HL-60/S4 (cell line): ENCODE results near the gene ATG4A.

Experiments used
- in situ Hi-C: fragments of 300-500 bp; cut with MboI; formaldehyde crosslinking; loops from 2 replicates; pipeline ENCODE4 v1.14.3; 2022; ENCODE audit warnings: low sequenced_read_pairs

The ATG4A gene

DNA sequence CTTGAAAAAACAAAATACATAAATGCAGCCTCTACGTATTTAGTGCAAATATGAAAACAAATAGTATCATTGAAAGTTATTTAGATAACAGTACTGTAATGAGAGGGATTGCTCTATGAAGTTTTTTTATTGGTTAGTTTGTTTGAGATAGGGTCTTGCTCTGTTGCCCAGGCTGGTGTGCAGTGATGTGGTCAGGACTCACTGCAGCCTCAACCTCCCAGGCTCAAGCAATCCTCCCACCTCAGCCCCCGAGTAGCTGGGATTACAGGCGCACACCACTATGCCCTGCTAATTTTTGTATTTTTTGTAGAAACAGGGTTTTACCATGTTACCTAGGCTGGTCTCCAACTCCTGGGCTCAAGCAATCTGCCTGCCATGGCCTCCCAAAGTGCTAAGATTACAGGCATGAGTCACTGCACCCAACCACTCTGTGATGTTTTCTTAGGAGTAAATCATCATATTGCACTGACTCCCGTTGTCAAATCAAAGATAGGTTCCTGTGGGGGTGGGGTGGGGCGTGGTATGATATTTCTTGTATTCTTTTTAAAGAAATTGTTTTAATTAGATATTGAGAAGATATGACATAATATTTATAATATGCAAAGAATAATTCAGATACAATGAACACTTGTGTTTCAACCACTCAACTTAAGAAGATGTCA lies 75.8 kb downstream of the ATG4A start:
- in situ Hi-C loops = no loop called here

DNA sequence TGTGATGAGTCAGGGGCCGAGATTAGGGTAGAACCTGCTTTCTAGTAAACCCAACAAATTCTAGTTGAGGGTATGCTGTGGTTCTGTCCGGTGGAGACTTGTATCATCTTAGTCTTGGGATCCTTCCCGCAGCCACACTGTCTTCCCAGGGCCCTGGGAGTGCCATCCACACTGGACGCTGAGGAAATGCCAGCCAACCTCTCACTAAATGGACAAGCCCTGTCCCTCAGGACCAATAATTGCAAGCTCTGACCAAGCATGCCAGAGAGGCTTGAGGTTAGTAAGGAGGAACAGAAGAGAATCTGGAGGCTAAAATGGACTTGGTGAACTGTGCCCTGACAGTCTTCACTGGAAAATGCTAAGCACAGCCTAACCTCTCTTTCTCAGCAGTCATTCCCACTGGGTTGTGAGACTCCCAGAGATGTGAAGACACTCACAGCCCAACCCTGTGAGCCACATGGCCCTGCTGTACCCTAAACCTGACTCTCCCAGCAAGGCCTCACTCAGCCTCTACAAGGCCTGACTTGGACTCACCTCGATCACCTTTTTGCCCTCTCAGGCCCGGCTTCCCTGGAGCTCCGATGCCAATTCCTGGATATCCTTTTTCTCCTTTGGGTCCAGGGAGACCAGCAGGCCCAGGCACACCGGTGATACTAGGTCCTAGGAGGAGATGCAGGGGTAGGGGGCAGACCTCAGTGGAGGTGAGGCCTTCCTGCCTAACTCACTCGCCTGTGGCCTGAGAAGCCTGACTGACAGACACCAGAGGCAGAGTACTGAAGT lies 77.6 kb downstream of the ATG4A start:
- in situ Hi-C loops = no loop called here

DNA sequence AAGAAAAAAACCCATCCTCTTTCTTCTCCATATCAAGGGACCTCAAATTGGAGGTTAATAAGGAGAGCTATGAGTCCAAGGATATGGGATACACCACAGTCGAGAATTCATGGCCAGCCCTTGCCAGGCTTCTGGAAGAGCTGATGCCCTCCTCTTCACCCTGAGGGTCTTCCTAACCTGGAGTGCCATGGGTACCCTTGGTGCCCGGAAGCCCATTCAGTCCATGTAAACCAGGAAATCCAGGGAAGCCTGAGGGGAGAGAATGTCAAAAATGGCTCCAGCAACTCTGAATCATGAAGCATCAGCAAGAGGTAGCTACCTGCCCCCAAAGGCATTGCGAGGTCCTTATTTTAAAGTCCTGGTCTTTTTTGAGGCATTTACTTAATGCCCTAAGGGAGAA lies 78.2 kb downstream of the ATG4A start:
- in situ Hi-C loops = no loop called here

DNA sequence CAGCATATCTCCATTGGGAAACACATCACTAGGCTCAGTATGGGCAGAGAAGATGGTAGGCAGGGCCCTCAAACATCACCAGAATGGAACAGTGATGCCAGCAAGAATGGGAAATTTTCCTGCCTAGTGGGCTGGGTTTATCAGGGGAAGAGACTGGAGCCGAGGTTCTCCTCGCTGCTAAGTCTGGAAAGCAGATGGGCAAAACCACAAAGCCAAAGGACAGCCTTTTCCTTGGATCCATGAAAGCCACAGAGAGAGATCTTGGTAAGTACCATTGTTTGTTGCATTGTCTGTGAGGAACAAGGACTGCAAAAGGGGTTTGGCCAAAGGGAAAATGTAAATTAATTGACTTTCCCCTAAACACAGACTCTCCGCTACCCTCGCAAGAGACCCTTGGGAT lies 80.1 kb downstream of the ATG4A start:
- in situ Hi-C loops = no loop called here

DNA sequence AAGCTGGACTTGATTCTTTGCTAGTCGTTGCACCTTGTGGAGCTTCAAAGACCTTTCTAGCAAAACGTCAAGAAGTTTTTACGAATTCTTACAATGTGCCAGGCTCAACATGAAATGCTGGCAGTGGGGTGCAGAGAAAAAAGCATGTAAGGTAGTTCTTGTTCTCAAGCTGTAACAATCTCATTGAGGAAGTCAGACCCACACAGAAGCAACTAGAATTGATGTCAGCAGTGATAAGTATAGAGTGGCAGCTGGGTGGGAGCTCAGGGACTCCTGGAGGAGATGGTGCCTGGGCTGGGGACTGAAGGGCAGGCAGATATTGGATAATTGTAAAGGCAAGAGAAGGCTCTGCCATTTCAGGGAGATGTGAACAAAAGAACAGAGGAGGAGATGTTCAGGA lies 82.3 kb downstream of the ATG4A start:
- in situ Hi-C loops = no loop called here

DNA sequence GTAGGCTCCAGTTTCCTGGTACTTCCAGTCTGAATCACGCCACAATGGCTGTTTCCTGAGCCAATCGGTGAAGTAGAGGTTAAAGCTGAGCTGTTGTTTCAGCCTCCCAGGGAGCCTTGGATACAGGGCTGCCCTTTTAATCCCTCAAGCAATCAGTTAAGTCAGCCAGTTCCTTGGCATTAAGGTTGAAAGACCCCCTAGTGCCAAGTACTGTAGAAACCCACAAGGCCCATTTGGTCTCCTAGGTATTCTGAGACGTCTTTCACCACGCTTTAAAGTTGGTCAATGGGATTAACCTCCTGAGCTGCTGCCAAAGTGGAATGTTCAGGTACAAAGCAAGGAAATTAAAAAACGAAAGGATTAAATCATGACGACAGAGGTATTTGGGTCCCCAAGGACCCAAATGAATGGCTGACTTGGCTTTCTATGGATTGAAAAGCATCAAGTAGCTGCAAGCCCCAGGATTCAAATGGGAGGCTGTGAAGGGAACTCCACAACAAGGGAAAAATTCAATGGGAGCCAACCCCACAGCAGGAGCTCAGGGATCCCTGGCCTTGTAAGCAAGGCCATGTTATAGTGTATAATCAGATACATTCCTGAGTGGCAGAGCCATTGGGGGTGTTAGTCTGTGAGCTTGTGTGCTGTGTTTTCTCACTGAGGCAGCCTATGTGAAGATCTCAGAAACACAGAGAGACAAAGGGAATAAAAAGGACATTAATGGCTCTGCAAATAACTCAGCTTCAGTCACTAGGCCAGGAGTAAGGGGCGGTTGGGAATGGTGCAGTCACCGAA lies 86.0 kb downstream of the ATG4A start:
- in situ Hi-C loops = no loop called here

DNA sequence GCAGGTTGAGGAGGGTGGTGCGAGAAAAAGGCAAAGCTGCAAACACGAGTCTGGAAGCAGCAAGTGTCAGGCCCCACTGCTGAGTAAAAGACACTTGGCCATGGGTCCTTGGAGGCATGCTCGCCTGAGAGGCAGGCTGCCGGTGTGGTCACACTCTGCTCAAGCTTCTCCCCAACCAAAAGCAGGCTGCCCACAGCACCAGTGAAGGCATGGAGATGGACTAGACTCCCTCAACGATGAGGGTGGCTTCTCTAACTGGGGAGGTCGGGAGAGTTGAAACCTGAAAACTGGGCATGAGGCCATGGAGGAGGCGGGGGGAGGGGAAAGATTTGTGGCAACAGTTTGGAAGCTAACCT lies 86.5 kb downstream of the ATG4A start:
- in situ Hi-C loops = no loop called here

DNA sequence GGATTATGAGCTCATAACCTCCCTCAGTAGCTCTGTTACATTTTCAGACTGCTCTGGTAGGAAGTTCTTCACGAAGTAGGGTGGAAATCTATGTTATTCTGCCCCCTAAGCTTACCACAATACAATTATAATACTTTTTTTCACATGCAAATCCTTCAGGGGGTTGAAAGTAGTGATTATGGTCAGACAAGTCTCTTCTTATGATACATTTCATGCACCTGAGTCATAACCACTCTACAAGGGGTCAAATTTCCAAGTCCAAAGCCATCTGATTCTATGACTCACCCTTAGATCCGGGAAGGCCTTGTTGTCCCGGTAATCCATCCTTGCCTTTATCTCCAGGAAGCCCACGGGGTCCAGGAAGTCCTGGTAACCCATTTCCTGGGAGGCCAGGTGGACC lies 95.2 kb downstream of the ATG4A start:
- in situ Hi-C loops = no loop called here

DNA sequence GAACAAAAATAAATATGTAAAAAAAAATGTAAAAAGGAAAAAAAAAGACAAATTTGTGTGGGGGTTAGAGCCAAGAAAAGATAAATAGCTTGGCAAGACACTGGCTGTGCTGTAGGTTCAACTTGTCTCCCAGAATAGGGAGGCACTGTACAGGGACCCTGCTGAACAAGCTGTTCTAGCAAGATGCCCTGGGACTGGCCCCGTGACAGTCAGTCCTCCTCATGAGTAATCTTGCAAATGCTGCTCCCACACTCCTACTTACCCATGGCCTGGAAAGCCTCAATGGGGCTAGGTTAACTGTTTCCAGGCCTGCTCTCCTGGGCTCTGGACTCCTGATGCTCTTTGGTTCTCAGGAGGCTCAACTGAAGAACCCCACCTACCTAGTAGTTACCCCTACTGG lies 106.8 kb downstream of the ATG4A start:
- in situ Hi-C loops = no loop called here

DNA sequence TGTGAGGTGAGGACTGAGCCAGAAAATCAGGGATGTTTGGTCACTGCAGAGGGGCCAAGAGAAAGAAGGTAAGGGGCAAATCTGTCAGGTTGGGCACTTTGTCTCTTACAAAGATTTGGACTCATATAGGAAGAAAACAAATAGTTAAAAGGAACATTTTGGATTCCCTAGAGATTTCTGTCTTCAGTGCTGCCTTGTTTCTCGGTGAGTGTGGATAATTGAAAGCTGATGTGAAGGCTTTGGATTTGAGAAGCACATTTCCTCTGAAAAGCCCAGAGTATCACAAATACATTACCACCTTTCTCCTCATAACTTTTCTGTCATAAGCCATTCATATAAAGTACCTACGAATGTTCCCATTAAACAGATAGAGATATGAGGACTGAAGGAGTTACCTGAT lies 107.5 kb downstream of the ATG4A start:
- in situ Hi-C loops = no loop called here

DNA sequence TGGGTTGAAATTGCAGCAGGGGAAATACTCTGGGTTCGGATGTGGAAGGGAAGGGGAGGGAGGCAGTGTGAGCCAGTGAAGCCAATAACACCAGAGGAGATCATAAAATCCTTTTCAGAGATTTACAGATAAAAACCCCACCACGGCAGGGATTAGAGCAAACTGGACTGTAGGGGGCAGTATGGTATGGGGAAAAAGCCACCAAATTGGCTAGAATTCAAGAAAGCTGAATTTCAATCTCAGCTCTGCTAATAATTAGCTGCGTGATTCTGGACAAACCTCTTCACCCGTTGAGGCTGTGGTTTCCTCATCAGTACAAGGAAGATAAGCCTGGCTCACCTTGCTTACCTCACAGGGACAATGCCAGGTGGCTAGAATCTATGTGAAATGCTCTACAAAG lies 108.1 kb downstream of the ATG4A start:
- in situ Hi-C loops = no loop called here

DNA sequence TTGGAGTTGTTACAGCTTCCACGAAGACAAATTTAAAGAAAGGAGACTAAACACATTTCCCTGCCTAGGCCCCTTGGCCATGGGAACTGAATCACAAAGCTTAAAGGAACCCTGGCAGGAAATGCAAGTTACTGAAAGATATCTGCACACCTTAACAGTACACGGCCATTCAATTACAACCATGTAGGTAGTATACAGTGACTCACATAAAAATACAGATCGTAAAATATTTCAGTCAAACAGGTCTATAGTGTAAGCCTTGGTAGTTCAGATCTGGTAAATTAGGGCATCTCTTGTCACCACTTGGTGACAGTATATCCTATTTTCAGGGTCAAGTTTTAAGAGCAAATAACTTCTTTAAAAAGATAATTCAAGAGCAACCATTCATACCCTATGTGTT lies 112.0 kb downstream of the ATG4A start:
- in situ Hi-C loops = no loop called here
